Astrocyte (in vitro differentiated cells and primary cell): ENCODE results near the gene SCAMP5. TPM values are rescaled to one million over a fixed set of nuclear protein-coding genes. Genes with fewer than 3 reads are reported as not detected.

Experiments
- DNase-seq: peaks from one replicate; pipeline ENCODE4 v3.0.0-alpha.2; 2010; ENCODE audit warnings: low read depth
- FAIRE-seq: peaks from 2 replicates; lab custom pipeline; 2011; peaks lifted over from hg19 to GRCh38; lab: Jason Lieb, UNC
- H2AFZ ChIP-seq: 2 replicates; pipeline ENCODE4 v1.6.0; 2012; ENCODE audit warnings: low read depth, low read length, inconsistent platforms
- H3K27ac ChIP-seq: 2 replicates; pipeline ENCODE4 v1.5.1; 2011; ENCODE audit warnings: low read depth, low read length, inconsistent platforms
- H3K27me3 ChIP-seq: 2 replicates; pipeline ENCODE4 v1.6.0; 2011; ENCODE audit warnings: low read length, inconsistent platforms; ENCODE audit not compliant: insufficient read depth
- H3K36me3 ChIP-seq: 2 replicates; pipeline ENCODE4 v1.5.1; 2011; ENCODE audit warnings: low read length, inconsistent platforms; ENCODE audit not compliant: insufficient read depth
- H3K4me1 ChIP-seq: 2 replicates; pipeline ENCODE4 v1.5.1; 2011; ENCODE audit warnings: low read length, inconsistent platforms; ENCODE audit not compliant: insufficient read depth
- H3K4me2 ChIP-seq: 2 replicates; pipeline ENCODE4 v1.6.0; 2012; ENCODE audit warnings: low read length, inconsistent platforms
- H3K4me3 ChIP-seq: 2 replicates; pipeline ENCODE4 v1.5.1; 2011; ENCODE audit warnings: low read depth, mild to moderate bottlenecking, low read length, inconsistent platforms; ENCODE audit not compliant: insufficient read depth
- H3K79me2 ChIP-seq: 2 replicates; pipeline ENCODE4 v1.6.0; 2012; ENCODE audit warnings: mild to moderate bottlenecking, low read length, inconsistent platforms; ENCODE audit not compliant: insufficient read depth
- H3K9ac ChIP-seq: 2 replicates; pipeline ENCODE4 v1.6.0; 2012; ENCODE audit warnings: mild to moderate bottlenecking, low read length, inconsistent platforms
- H3K9me3 ChIP-seq: 2 replicates; pipeline ENCODE4 v1.5.1; 2012; ENCODE audit warnings: low read depth, mild to moderate bottlenecking, low read length, inconsistent platforms; ENCODE audit not compliant: insufficient read depth
- H4K20me1 ChIP-seq: 2 replicates; pipeline ENCODE4 v1.6.0; 2012; ENCODE audit warnings: low read length, inconsistent platforms; ENCODE audit not compliant: insufficient read depth
- H3K27ac Mint-ChIP-seq: one replicate; pipeline ENCODE4 v1.8.0; 2021; ENCODE audit warnings: mild to moderate bottlenecking, mixed read lengths; ENCODE audit not compliant: unreplicated experiment
- H3K27me3 Mint-ChIP-seq: one replicate; pipeline ENCODE4 v1.8.0; 2021; ENCODE audit warnings: low read depth, mixed read lengths; ENCODE audit not compliant: unreplicated experiment
- H3K36me3 Mint-ChIP-seq: one replicate; pipeline ENCODE4 v1.8.0; 2021; ENCODE audit warnings: low read depth, mixed read lengths; ENCODE audit not compliant: unreplicated experiment
- H3K4me1 Mint-ChIP-seq: one replicate; pipeline ENCODE4 v1.8.0; 2021; ENCODE audit warnings: low read depth, mixed read lengths; ENCODE audit not compliant: unreplicated experiment
- H3K4me3 Mint-ChIP-seq: one replicate; pipeline ENCODE4 v1.8.0; 2021; ENCODE audit warnings: mild to moderate bottlenecking, moderate library complexity, mixed read lengths; ENCODE audit not compliant: unreplicated experiment
- H3K9me3 Mint-ChIP-seq: one replicate; pipeline ENCODE4 v1.8.0; 2021; ENCODE audit warnings: mild to moderate bottlenecking, mixed read lengths; ENCODE audit not compliant: unreplicated experiment
- CTCF ChIP-seq: IDR thresholded peaks from 2 replicates; pipeline ENCODE4 v1.5.1; 2011; ENCODE audit warnings: low read depth, mild to moderate bottlenecking, inconsistent platforms, low read length, moderate library complexity; ENCODE audit not compliant: insufficient read depth
- EZH2 ChIP-seq: IDR thresholded peaks from 2 replicates; pipeline ENCODE4 v1.6.1; 2012; ENCODE audit warnings: mild to moderate bottlenecking, low read length, inconsistent platforms; ENCODE audit not compliant: insufficient read depth
- total RNA-seq: library from RNA; stranded (reverse); gene quantifications from 2 replicates; pipeline ENCODE4 v1.2.1, GENCODE V29; 2021

SCAMP5 gene
- total RNA-seq, 1 donor from 2014 or later, result 18.7 TPM

- no peaks in the 10 kb centered on the region for H3K36me3 ChIP-seq
- H3K9ac ChIP-seq, result peak overlapping the region; percentile 33
- peaks cover 32% of the 10 kb centered on the region for H3K4me1 ChIP-seq
- TF ChIP-seq EZH2, result peak; percentile 72
- TF ChIP-seq CTCF, result no peak
- Mint-ChIP-seq H3K36me3 (no peaks in the 10 kb centered on the region), H3K27me3 (peaks cover 46% of the 10 kb centered on the region), H3K27ac (peak overlapping the region; percentile 34), H3K9me3 (no peaks in the 10 kb centered on the region), H3K4me1 (peaks cover 7% of the 10 kb centered on the region), H3K4me3 (peak overlapping the region; percentile 78)
- peaks cover 32% of the 10 kb centered on the region for H3K27me3 ChIP-seq
- H3K79me2 ChIP-seq, result no peaks in the 10 kb centered on the region
- peaks cover 8% of the 10 kb centered on the region for H4K20me1 ChIP-seq
- H3K4me3 ChIP-seq, result peak overlapping the region; percentile 40
- FAIRE-seq (no peak), DNase-seq (no peak)
- H3K4me2 ChIP-seq, result peak overlapping the region; percentile 80
- H3K9me3 ChIP-seq, result no peaks in the 10 kb centered on the region
- H3K27ac ChIP-seq, result no peak overlapping the region
- H2AFZ ChIP-seq, result peak overlapping the region; percentile 63
Observed at GRCh38 chr15:74958908-74959585, 36.3 kb upstream of the SCAMP5 start.

- Mint-ChIP-seq H3K27me3 (peaks cover 46% of the 10 kb centered on the region), H3K36me3 (no peaks in the 10 kb centered on the region), H3K9me3 (no peaks in the 10 kb centered on the region), H3K4me3 (peak overlapping the region; percentile 67), H3K4me1 (peaks cover 3% of the 10 kb centered on the region), H3K27ac (peak overlapping the region; percentile 47)
- no peak overlapping the region for H3K4me3 ChIP-seq
- H3K9ac ChIP-seq, result no peak overlapping the region
- H3K36me3 ChIP-seq, result no peaks in the 10 kb centered on the region
- peak overlapping the region; percentile 80 for H3K4me2 ChIP-seq
- H2AFZ ChIP-seq, result no peak overlapping the region
- no peaks in the 10 kb centered on the region for H3K79me2 ChIP-seq
- H3K9me3 ChIP-seq, result no peaks in the 10 kb centered on the region
- peaks cover 32% of the 10 kb centered on the region for H3K27me3 ChIP-seq
- H4K20me1 ChIP-seq, result peaks cover 7% of the 10 kb centered on the region
- DNase-seq (no peak), FAIRE-seq (no peak)
- peaks cover 29% of the 10 kb centered on the region for H3K4me1 ChIP-seq
- no peak overlapping the region for H3K27ac ChIP-seq
- TF ChIP-seq CTCF (no peak), EZH2 (no peak)
Observed at GRCh38 chr15:74959586-74959939, 35.8 kb upstream of the SCAMP5 start.

- Mint-ChIP-seq H3K9me3 (no peaks in the 10 kb centered on the region), H3K4me1 (peaks cover 6% of the 10 kb centered on the region), H3K27me3 (peaks cover 46% of the 10 kb centered on the region), H3K36me3 (no peaks in the 10 kb centered on the region), H3K27ac (no peak overlapping the region), H3K4me3 (no peak overlapping the region)
- H4K20me1 ChIP-seq, result peaks cover 2% of the 10 kb centered on the region
- TF ChIP-seq EZH2 (no peak), CTCF (no peak)
- no peak overlapping the region for H3K27ac ChIP-seq
- H3K4me1 ChIP-seq, result peaks cover 28% of the 10 kb centered on the region
- H3K36me3 ChIP-seq, result no peaks in the 10 kb centered on the region
- DNase-seq, result no peak
- no peak overlapping the region for H3K4me3 ChIP-seq
- H3K79me2 ChIP-seq, result no peaks in the 10 kb centered on the region
- H2AFZ ChIP-seq, result no peak overlapping the region
- H3K9ac ChIP-seq, result no peak overlapping the region
- H3K9me3 ChIP-seq, result no peaks in the 10 kb centered on the region
- peaks cover 32% of the 10 kb centered on the region for H3K27me3 ChIP-seq
- no peak for FAIRE-seq
- no peak overlapping the region for H3K4me2 ChIP-seq
Observed at GRCh38 chr15:74960286-74960685, 35.1 kb upstream of the SCAMP5 start.
